AG04450 (cell line): ENCODE data around the gene GPC5. TPM values are rescaled to one million over a fixed set of nuclear protein-coding genes. Genes with fewer than 3 reads are reported as not detected.

Source experiments
- CTCF ChIA-PET: fragments of 300-600, 350-600 bp; formaldehyde crosslinking; extraction: SDS; loops from one replicate; lab custom pipeline; 2022; ENCODE audit warnings: antibody characterized with exemption, inconsistent platforms; lab: Charles Lee
- POLR2A ChIA-PET: fragments of 350-600 bp; formaldehyde crosslinking; extraction: SDS; loops from one replicate; lab custom pipeline; 2021; ENCODE audit warnings: antibody characterized with exemption, inconsistent platforms; lab: Yijun Ruan, JAX
- DNase-seq: peaks from one replicate; pipeline ENCODE4 v3.0.0-alpha.2; 2011; ENCODE audit warnings: low read depth, low spot score
- H3K27ac ChIP-seq: one replicate; pipeline ENCODE4 v1.5.1; 2012; ENCODE audit warnings: low read depth, low read length, control low read depth
- H3K27me3 ChIP-seq: one replicate; pipeline ENCODE4 v1.6.0; 2012; ENCODE audit warnings: low read length; ENCODE audit not compliant: control insufficient read depth, insufficient read depth
- H3K4me3 ChIP-seq: 2 replicates; pipeline ENCODE4 v1.5.1; 2011; ENCODE audit warnings: mild to moderate bottlenecking, low read depth, low read length, control low read depth
- H3K9me3 ChIP-seq: 2 replicates; pipeline ENCODE4 v1.5.1; 2012; ENCODE audit warnings: low read length; ENCODE audit not compliant: control insufficient read depth, insufficient read depth
- polyA plus RNA-seq: library from polyadenylated mRNA; depleted of rRNA; stranded (reverse); fragments of >200 nt; gene quantifications from 2 replicates; pipeline ENCODE4 v1.2.3, GENCODE V29; 2011
- TF ChIP-seq, protein P1 (sequence below): IDR thresholded peaks from 2 replicates; pipeline ENCODE4 v1.5.1; 2011; ENCODE audit warnings: low read depth, low read length, control low read depth, inconsistent platforms

GPC5 gene
- polyA plus RNA-seq, 1 experiment: 3.6 TPM

DNA sequence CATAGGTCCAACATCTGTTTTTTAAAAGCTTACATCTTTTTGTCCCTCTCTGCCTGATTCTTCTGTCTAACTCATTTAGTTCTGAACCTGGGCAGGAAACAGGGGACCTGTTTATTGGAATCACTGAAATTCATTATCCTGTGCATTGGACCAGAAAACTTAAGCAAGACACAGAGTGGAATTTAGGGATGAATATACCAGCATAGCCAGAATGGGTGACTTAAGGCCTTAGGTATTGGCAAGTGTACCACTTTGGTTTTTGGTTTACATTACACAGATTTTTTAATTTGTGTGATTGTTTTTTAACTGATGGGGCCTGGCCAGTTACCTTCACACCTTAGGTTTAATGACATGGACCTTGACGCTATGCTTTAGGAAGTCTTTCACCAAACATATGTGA lies 232.5 kb downstream of the GPC5 start:
- ChIA-PET POLR2A (no interaction called here), CTCF (no interaction called here)
- Histone ChIP-seq H3K9me3 (no peaks in the 10 kb centered on the region), H3K4me3 (no peak overlapping the region), H3K27me3 (no peaks in the 10 kb centered on the region), H3K27ac (no peak overlapping the region)
- TF ChIP-seq, protein P1, sequence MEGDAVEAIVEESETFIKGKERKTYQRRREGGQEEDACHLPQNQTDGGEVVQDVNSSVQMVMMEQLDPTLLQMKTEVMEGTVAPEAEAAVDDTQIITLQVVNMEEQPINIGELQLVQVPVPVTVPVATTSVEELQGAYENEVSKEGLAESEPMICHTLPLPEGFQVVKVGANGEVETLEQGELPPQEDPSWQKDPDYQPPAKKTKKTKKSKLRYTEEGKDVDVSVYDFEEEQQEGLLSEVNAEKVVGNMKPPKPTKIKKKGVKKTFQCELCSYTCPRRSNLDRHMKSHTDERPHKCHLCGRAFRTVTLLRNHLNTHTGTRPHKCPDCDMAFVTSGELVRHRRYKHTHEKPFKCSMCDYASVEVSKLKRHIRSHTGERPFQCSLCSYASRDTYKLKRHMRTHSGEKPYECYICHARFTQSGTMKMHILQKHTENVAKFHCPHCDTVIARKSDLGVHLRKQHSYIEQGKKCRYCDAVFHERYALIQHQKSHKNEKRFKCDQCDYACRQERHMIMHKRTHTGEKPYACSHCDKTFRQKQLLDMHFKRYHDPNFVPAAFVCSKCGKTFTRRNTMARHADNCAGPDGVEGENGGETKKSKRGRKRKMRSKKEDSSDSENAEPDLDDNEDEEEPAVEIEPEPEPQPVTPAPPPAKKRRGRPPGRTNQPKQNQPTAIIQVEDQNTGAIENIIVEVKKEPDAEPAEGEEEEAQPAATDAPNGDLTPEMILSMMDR: no peak
- no peak for DNase-seq

DNA sequence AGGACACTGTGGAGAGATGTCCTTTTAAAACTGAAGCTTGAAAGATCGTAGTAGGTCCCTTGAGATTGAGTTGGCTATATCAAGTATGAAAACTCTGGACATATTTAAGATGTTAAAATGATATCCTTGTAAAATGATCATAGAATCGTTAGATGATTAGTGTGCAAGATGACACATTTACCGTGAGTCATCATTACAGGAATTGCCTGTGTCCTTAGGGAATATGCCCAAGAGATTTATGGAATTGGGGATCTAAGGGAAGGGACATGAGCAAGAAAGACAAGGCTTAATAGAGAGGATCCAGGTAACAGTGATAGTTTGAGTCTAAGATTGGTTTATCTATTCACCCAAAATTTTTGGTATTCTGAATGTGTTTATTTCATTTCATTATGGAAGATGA lies 233.7 kb downstream of the GPC5 start:
- ChIA-PET POLR2A (no interaction called here), CTCF (no interaction called here)
- Histone ChIP-seq H3K4me3 (no peak overlapping the region), H3K27ac (no peak overlapping the region), H3K27me3 (no peaks in the 10 kb centered on the region), H3K9me3 (no peaks in the 10 kb centered on the region)
- TF ChIP-seq, protein P1: no peak
- DNase-seq: no peak

DNA sequence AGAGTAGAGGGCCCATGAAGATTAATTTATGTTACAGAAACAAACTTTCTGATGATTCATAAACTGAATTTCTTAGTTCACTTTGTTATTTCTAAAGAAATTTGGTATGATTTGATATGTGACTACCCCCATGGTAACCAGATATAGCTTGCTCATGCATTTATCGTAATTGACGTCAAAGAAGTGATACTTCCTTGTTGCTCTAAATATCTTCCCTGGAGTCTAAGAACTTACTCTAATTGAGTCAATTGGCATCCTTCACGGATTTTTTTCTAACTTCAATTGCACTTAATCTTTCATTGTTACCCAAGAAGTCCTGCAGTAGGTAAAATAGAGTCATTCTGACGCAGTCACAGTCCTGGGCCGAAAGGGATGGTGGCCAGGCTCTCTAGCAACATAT lies 240.9 kb downstream of the GPC5 start:
- CTCF ChIA-PET: no interaction called here
- no peaks in the 10 kb centered on the region; the same call in 1 of the 2 replicates for H3K9me3 ChIP-seq
- POLR2A ChIA-PET: no interaction called here
- TF ChIP-seq, protein P1: no peak
- H3K4me3 ChIP-seq: no peak overlapping the region
- no peaks in the 10 kb centered on the region for H3K27me3 ChIP-seq
- peak; percentile 42 for DNase-seq
- no peak overlapping the region for H3K27ac ChIP-seq

DNA sequence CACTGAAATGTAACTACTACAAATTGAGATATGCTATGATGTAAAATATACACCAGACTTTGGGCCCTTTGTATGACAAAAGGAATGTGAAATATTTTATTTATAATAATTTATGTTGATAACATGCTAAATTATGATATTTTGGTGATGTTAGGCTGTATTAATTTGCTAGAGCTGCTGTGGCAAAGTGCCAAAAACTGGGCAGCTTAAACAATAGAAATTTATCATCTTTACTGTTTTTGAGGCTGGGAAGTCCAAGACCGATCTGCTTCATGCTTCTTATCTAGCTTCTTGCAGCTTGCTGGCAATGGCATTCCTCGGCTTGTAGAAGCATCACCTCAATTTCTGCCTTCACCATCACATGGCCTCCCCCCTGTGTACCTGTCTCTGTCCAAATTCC lies 245.0 kb downstream of the GPC5 start:
- DNase-seq: no peak
- POLR2A ChIA-PET: no interaction called here
- TF ChIP-seq, protein P1: no peak

DNA sequence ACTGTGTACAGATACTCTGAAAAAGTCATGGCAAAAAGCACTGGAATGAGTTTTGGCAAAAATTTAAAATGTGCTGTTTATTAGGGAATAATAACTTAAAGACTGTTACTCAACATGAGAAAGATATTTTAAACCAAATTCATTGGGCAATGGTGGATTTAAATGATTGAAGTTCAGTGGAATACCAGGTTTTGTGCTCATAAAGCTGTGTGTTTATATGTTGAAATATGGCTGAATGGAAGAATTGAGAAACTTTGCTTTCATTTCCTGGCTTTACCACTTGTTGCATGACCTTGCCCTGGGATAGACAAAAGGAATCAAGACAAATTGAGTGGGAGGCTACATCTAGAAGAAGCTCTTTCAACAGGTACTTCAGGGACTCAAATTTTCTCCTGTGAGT lies 246.4 kb downstream of the GPC5 start:
- CTCF ChIA-PET: no interaction called here
- POLR2A ChIA-PET: no interaction called here

More for the DNA sequence above, 245.0 kb downstream of the GPC5 start:
- H3K27me3 ChIP-seq: no peaks in the 10 kb centered on the region
- CTCF ChIA-PET: no interaction called here
- H3K9me3 ChIP-seq: no peaks in the 10 kb centered on the region; the same call in 1 of the 2 replicates
- no peak overlapping the region for H3K27ac ChIP-seq
- no peak overlapping the region for H3K4me3 ChIP-seq

More for the DNA sequence above, 246.4 kb downstream of the GPC5 start:
- DNase-seq: no peak
- Histone ChIP-seq H3K9me3 (no peaks in the 10 kb centered on the region; the same call in 1 of the 2 replicates), H3K27me3 (no peaks in the 10 kb centered on the region), H3K4me3 (no peak overlapping the region), H3K27ac (no peak overlapping the region)
- TF ChIP-seq, protein P1: no peak
